ENCODE data around the gene AKAP11. TPM values are rescaled to one million over a fixed set of nuclear protein-coding genes. Genes with fewer than 3 reads are reported as not detected.

AKAP11 gene
- total and polyA plus RNA-seq, 2 experiments from 2014 or later = 4.3 to 21.6 TPM

- Histone ChIP-seq H3K27ac (ENCODE audit: low read depth) (no peak overlapping the region), H3K4me3 (no peak overlapping the region), H3K4me2 (no peak overlapping the region), H2AFZ (no peak overlapping the region), H3K4me1 (ENCODE audit: insufficient read depth) (no peaks in the 10 kb centered on the region; the same call in 1 of the 2 replicates), H3K36me3 (ENCODE audit: insufficient read depth) (no peaks in the 10 kb centered on the region), H3K27me3 (ENCODE audit: insufficient read depth) (no peaks in the 10 kb centered on the region), H4K20me1 (replicated peaks; ENCODE audit: insufficient read depth) (no peaks in the 10 kb centered on the region), H3K79me2 (replicated peaks; ENCODE audit: insufficient read depth) (no peaks in the 10 kb centered on the region), H3F3A (replicated peaks; ENCODE audit: low read depth) (no peaks in the 10 kb centered on the region), H3K9me2 (ENCODE audit: insufficient read depth) (0 out of 2 replicates have a peak, but pooled peaks cover 2% of the 10 kb centered on the region)
- Mint-ChIP-seq H3K4me3 (no peak overlapping the region), H3K27me3 (ENCODE audit: insufficient read depth, low read depth, poor library complexity) (peaks cover 3% of the 10 kb centered on the region), H3K4me1 (peaks cover 10% of the 10 kb centered on the region; the same call in 2 of the 3 replicates), H3K9me3 (no peaks in the 10 kb centered on the region; the same call in 1 of the 3 replicates), H3K36me3 (ENCODE audit: low read depth) (no peaks in the 10 kb centered on the region), H3K27ac (no peak overlapping the region)
- TF ChIP-seq EZH2phosphoT487 (IDR thresholded peaks at IDR 0.05; ENCODE audit: unreplicated experiment) (no peak), ZNF114 (CRISPR knock-in tag; IDR thresholded peaks at IDR 0.05) (no peak), POLR2AphosphoS5 (IDR thresholded peaks at IDR 0.05; ENCODE audit: low read depth) (no peak), REST (IDR thresholded peaks at IDR 0.05; ENCODE audit: unreplicated experiment) (no peak), CTCF (conservative IDR thresholded peaks at IDR 0.05; ENCODE audit: low read depth in 2 of 2) (no peak), CREB1 (CRISPR knock-in tag; IDR thresholded peaks at IDR 0.05; ENCODE audit: low read depth) (no peak), STAT1 (IDR thresholded peaks at IDR 0.05; ENCODE audit: unreplicated experiment) (no peak), ZNF331 (CRISPR knock-in tag; IDR thresholded peaks at IDR 0.05; ENCODE audit: low read depth) (no peak), NANOG (IDR thresholded peaks at IDR 0.05; ENCODE audit: borderline replicate concordance) (no peak), EZH2 (IDR thresholded peaks at IDR 0.05; ENCODE audit: low read depth, unreplicated experiment) (no peak), JUNB (IDR thresholded peaks at IDR 0.05; ENCODE audit: unreplicated experiment) (no peak)
- TF ChIP-seq, protein P1, sequence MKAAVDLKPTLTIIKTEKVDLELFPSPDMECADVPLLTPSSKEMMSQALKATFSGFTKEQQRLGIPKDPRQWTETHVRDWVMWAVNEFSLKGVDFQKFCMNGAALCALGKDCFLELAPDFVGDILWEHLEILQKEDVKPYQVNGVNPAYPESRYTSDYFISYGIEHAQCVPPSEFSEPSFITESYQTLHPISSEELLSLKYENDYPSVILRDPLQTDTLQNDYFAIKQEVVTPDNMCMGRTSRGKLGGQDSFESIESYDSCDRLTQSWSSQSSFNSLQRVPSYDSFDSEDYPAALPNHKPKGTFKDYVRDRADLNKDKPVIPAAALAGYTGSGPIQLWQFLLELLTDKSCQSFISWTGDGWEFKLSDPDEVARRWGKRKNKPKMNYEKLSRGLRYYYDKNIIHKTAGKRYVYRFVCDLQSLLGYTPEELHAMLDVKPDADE (IDR thresholded peaks at IDR 0.05) = no peak
- TF ChIP-seq, protein P2, sequence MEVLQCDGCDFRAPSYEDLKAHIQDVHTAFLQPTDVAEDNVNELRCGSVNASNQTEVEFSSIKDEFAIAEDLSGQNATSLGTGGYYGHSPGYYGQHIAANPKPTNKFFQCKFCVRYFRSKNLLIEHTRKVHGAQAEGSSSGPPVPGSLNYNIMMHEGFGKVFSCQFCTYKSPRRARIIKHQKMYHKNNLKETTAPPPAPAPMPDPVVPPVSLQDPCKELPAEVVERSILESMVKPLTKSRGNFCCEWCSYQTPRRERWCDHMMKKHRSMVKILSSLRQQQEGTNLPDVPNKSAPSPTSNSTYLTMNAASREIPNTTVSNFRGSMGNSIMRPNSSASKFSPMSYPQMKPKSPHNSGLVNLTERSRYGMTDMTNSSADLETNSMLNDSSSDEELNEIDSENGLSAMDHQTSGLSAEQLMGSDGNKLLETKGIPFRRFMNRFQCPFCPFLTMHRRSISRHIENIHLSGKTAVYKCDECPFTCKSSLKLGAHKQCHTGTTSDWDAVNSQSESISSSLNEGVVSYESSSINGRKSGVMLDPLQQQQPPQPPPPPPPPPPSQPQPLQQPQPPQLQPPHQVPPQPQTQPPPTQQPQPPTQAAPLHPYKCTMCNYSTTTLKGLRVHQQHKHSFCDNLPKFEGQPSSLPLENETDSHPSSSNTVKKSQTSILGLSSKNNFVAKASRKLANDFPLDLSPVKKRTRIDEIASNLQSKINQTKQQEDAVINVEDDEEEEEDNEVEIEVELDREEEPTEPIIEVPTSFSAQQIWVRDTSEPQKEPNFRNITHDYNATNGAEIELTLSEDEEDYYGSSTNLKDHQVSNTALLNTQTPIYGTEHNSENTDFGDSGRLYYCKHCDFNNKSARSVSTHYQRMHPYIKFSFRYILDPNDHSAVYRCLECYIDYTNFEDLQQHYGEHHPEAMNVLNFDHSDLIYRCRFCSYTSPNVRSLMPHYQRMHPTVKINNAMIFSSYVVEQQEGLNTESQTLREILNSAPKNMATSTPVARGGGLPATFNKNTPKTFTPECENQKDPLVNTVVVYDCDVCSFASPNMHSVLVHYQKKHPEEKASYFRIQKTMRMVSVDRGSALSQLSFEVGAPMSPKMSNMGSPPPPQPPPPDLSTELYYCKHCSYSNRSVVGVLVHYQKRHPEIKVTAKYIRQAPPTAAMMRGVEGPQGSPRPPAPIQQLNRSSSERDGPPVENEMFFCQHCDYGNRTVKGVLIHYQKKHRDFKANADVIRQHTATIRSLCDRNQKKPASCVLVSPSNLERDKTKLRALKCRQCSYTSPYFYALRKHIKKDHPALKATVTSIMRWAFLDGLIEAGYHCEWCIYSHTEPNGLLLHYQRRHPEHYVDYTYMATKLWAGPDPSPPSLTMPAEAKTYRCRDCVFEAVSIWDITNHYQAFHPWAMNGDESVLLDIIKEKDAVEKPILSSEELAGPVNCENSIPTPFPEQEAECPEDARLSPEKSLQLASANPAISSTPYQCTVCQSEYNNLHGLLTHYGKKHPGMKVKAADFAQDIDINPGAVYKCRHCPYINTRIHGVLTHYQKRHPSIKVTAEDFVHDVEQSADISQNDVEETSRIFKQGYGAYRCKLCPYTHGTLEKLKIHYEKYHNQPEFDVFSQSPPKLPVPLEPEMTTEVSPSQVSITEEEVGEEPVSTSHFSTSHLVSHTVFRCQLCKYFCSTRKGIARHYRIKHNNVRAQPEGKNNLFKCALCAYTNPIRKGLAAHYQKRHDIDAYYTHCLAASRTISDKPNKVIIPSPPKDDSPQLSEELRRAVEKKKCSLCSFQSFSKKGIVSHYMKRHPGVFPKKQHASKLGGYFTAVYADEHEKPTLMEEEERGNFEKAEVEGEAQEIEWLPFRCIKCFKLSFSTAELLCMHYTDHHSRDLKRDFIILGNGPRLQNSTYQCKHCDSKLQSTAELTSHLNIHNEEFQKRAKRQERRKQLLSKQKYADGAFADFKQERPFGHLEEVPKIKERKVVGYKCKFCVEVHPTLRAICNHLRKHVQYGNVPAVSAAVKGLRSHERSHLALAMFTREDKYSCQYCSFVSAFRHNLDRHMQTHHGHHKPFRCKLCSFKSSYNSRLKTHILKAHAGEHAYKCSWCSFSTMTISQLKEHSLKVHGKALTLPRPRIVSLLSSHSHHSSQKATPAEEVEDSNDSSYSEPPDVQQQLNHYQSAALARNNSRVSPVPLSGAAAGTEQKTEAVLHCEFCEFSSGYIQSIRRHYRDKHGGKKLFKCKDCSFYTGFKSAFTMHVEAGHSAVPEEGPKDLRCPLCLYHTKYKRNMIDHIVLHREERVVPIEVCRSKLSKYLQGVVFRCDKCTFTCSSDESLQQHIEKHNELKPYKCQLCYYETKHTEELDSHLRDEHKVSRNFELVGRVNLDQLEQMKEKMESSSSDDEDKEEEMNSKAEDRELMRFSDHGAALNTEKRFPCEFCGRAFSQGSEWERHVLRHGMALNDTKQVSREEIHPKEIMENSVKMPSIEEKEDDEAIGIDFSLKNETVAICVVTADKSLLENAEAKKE (CRISPR knock-in tag; IDR thresholded peaks at IDR 0.05) = no peak
- DNase-seq (ENCODE audit: low spot score) = no peak
- ATAC-seq = no peak
Measured at GRCh38 chr13:42331009-42331408, 59.1 kb downstream of the AKAP11 start.
